ENCODE measurements around the gene ECPAS. TPM values are rescaled to one million over a fixed set of nuclear protein-coding genes. Genes with fewer than 3 reads are reported as not detected.
"Not testable (repeated sequence)": the region's sequence is repeated elsewhere in the genome, so short reads cannot be mapped to it uniquely, and the experiment has no call there.

ECPAS gene
- 10 to 100 TPM; 66.0 to 68.1 TPM for total RNA-seq

- POLR2A ChIA-PET = interaction anchor here (0.6 to 2.2 kb wide), 11 partner anchors 9 to 1926 kb away, joined by 3 to 14 read pairs (median 5); partner anchors contain the start of genes C9orf43, GNG10, POLE3 and TXN
- peaks cover 27% of the 10 kb centered on the region for H3K4me1 Mint-ChIP-seq
- CTCF ChIA-PET = no interaction called here
Measured at GRCh38 chr9:111483858-111484571, at the start of gene ECPAS. Gene ECPAS (minus strand): TSS chr9:111484383. CDS start chr9:111472918, 11,465 bp downstream.

GRCh38 chr9:111533099-111533790, 49.1 kb upstream of the ECPAS start:
- POLR2A ChIA-PET = no interaction called here
- no peak overlapping the region for H3K4me3 Mint-ChIP-seq
- DNase-seq = no peak
- CTCF ChIA-PET = no interaction called here
- H3K36me3 Mint-ChIP-seq (ENCODE audit: low read depth) = peaks cover 50% of the 10 kb centered on the region
- H3K27ac Mint-ChIP-seq = no peak overlapping the region
- H3K4me1 Mint-ChIP-seq = no peaks in the 10 kb centered on the region
- H3K27me3 Mint-ChIP-seq = no peaks in the 10 kb centered on the region
- H3K9me3 Mint-ChIP-seq = peaks cover 22% of the 10 kb centered on the region

More at GRCh38 chr9:111483858-111484571, at the start of gene ECPAS:
- peaks cover 15% of the 10 kb centered on the region for H3K36me3 Mint-ChIP-seq (ENCODE audit: low read depth)
- H3K4me3 Mint-ChIP-seq = peak within 1 kb of the TSS; percentile 72
- peak within 1 kb of the TSS; percentile 70 for H3K27ac Mint-ChIP-seq
- DNase-seq = peak; percentile 71
- peaks cover 6% of the 10 kb centered on the region for H3K27me3 Mint-ChIP-seq
- H3K9me3 Mint-ChIP-seq = no peaks in the 10 kb centered on the region

GRCh38 chr9:111531716-111532115, 47.5 kb upstream of the ECPAS start:
- POLR2A ChIA-PET = no interaction called here
- Mint-ChIP-seq H3K9me3 (peaks cover 20% of the 10 kb centered on the region), H3K4me1 (peaks cover 8% of the 10 kb centered on the region), H3K36me3 (ENCODE audit: low read depth) (peaks cover 45% of the 10 kb centered on the region), H3K27me3 (no peaks in the 10 kb centered on the region), H3K27ac (no peak overlapping the region), H3K4me3 (no peak overlapping the region)
- DNase-seq = no peak
- CTCF ChIA-PET = no interaction called here

GRCh38 chr9:111529787-111530186, 45.6 kb upstream of the ECPAS start:
- DNase-seq = no peak
- CTCF ChIA-PET = interaction anchor here (1.0 kb wide), 1 partner anchor 14 kb away, joined by 3 read pairs; no protein-coding TSS in a partner anchor
- Mint-ChIP-seq H3K9me3 (peaks cover 18% of the 10 kb centered on the region), H3K36me3 (ENCODE audit: low read depth) (peaks cover 47% of the 10 kb centered on the region), H3K4me3 (no peak overlapping the region), H3K27ac (no peak overlapping the region), H3K27me3 (no peaks in the 10 kb centered on the region), H3K4me1 (peaks cover 25% of the 10 kb centered on the region)
- POLR2A ChIA-PET = interaction anchor here (0.8 kb wide), 1 partner anchor 760 kb away, joined by 3 read pairs; no protein-coding TSS in a partner anchor

- H3K27me3 Mint-ChIP-seq = no peaks in the 10 kb centered on the region
- CTCF ChIA-PET = no interaction called here
- peak overlapping the region; percentile 16 for H3K27ac Mint-ChIP-seq
- no peak overlapping the region for H3K4me3 Mint-ChIP-seq
- peaks cover 37% of the 10 kb centered on the region for H3K36me3 Mint-ChIP-seq (ENCODE audit: low read depth)
- DNase-seq = peak; percentile 20
- peaks cover 11% of the 10 kb centered on the region for H3K9me3 Mint-ChIP-seq
- POLR2A ChIA-PET = interaction anchor here (0.8 kb wide), 1 partner anchor 11 kb away, joined by 3 read pairs; no protein-coding TSS in a partner anchor
- peaks cover 30% of the 10 kb centered on the region for H3K4me1 Mint-ChIP-seq
Measured at GRCh38 chr9:111527347-111527746, 43.2 kb upstream of the ECPAS start.

- peaks cover 30% of the 10 kb centered on the region for H3K4me1 Mint-ChIP-seq
- POLR2A ChIA-PET = interaction anchor here (0.8 to 2.6 kb wide), 3 partner anchors 9 to 67 kb away, joined by 3 to 14 read pairs (median 3); partner anchors contain the start of gene ECPAS
- peak within 1 kb of the TSS; percentile 73 for H3K27ac Mint-ChIP-seq
- H3K9me3 Mint-ChIP-seq = peaks cover 7% of the 10 kb centered on the region
- peak within 1 kb of the TSS; percentile 88 for H3K4me3 Mint-ChIP-seq
- H3K27me3 Mint-ChIP-seq = peaks cover 3% of the 10 kb centered on the region
- DNase-seq = peak; percentile 68
- H3K36me3 Mint-ChIP-seq (ENCODE audit: low read depth) = peaks cover 34% of the 10 kb centered on the region
- CTCF ChIA-PET = no interaction called here
Measured at GRCh38 chr9:111525056-111525977, 41.1 kb upstream of the ECPAS start, which contains the start of gene ZNF483. Gene ZNF483 (plus strand): TSS chr9:111525179. CDS start chr9:111527396, 2,217 bp downstream.

- POLR2A ChIA-PET = interaction anchor here (0.8 to 2.6 kb wide), 2 partner anchors 9 to 41 kb away, joined by 3 to 14 read pairs; partner anchors contain the start of gene ECPAS
- H3K27ac Mint-ChIP-seq = peak overlapping the region; percentile 73
- CTCF ChIA-PET = no interaction called here
- H3K27me3 Mint-ChIP-seq = peaks cover 3% of the 10 kb centered on the region
- peaks cover 34% of the 10 kb centered on the region for H3K36me3 Mint-ChIP-seq (ENCODE audit: low read depth)
- peak overlapping the region; percentile 88 for H3K4me3 Mint-ChIP-seq
- peaks cover 7% of the 10 kb centered on the region for H3K9me3 Mint-ChIP-seq
- DNase-seq = no peak
- H3K4me1 Mint-ChIP-seq = peaks cover 30% of the 10 kb centered on the region
Measured at GRCh38 chr9:111524731-111525055, 40.5 kb upstream of the ECPAS start.

GRCh38 chr9:111516061-111516465, 31.9 kb upstream of the ECPAS start:
- no peak overlapping the region for H3K27ac Mint-ChIP-seq
- peaks cover 11% of the 10 kb centered on the region for H3K9me3 Mint-ChIP-seq
- no peak for DNase-seq
- H3K27me3 Mint-ChIP-seq = peaks cover 3% of the 10 kb centered on the region
- ChIA-PET CTCF (interaction anchor here (1.5 kb wide), 1 partner anchor 82 kb away, joined by 3 read pairs; no protein-coding TSS in a partner anchor), POLR2A (interaction anchor here (1.0 to 1.1 kb wide), 2 partner anchors 9 to 12 kb away, joined by 3 read pairs; partner anchors contain the start of gene ZNF483)
- no peaks in the 10 kb centered on the region for H3K36me3 Mint-ChIP-seq (ENCODE audit: low read depth)
- no peak overlapping the region for H3K4me3 Mint-ChIP-seq
- H3K4me1 Mint-ChIP-seq = no peaks in the 10 kb centered on the region

- Mint-ChIP-seq H3K4me3 (no peak overlapping the region), H3K4me1 (no peaks in the 10 kb centered on the region), H3K36me3 (ENCODE audit: low read depth) (no peaks in the 10 kb centered on the region), H3K9me3 (peaks cover 15% of the 10 kb centered on the region), H3K27ac (no peak overlapping the region), H3K27me3 (no peaks in the 10 kb centered on the region)
- ChIA-PET CTCF (no interaction called here), POLR2A (no interaction called here)
- DNase-seq = no peak
Measured at GRCh38 chr9:111514967-111515366, 30.8 kb upstream of the ECPAS start.

GRCh38 chr9:111511581-111511980, 27.4 kb upstream of the ECPAS start:
- POLR2A ChIA-PET; DNase-seq; CTCF ChIA-PET; H3K4me3 Mint-ChIP-seq; H3K4me1 Mint-ChIP-seq; H3K27me3 Mint-ChIP-seq; H3K36me3 Mint-ChIP-seq (ENCODE audit: low read depth); H3K27ac Mint-ChIP-seq: not testable (repeated sequence)
- peaks cover 15% of the 10 kb centered on the region for H3K9me3 Mint-ChIP-seq

- CTCF ChIA-PET = no interaction called here
- no peaks in the 10 kb centered on the region for H3K36me3 Mint-ChIP-seq (ENCODE audit: low read depth)
- H3K27me3 Mint-ChIP-seq = peaks cover 4% of the 10 kb centered on the region
- POLR2A ChIA-PET = no interaction called here
- no peak overlapping the region for H3K27ac Mint-ChIP-seq
- no peaks in the 10 kb centered on the region for H3K4me1 Mint-ChIP-seq
- H3K9me3 Mint-ChIP-seq = peaks cover 6% of the 10 kb centered on the region
- H3K4me3 Mint-ChIP-seq = no peak overlapping the region
- no peak for DNase-seq
Measured at GRCh38 chr9:111502506-111502905, 18.3 kb upstream of the ECPAS start.

GRCh38 chr9:111501648-111502047, 17.5 kb upstream of the ECPAS start:
- no peak for DNase-seq
- no peak overlapping the region for H3K27ac Mint-ChIP-seq
- peaks cover 4% of the 10 kb centered on the region for H3K27me3 Mint-ChIP-seq
- POLR2A ChIA-PET = no interaction called here
- H3K36me3 Mint-ChIP-seq (ENCODE audit: low read depth) = no peaks in the 10 kb centered on the region
- H3K4me3 Mint-ChIP-seq = no peak overlapping the region
- peaks cover 7% of the 10 kb centered on the region for H3K9me3 Mint-ChIP-seq
- no peaks in the 10 kb centered on the region for H3K4me1 Mint-ChIP-seq
- CTCF ChIA-PET = no interaction called here

Data from activated CD4-positive, alpha-beta memory T cell treated with anti-CD3 and anti-CD28 coated beads, Interleukin-2, amount 10 ng/mL, durations not matched to agents 7 days and 5 days (primary cell).